PC-9 (cell line): Measurements from ENCODE around the gene OR6K3. TPM values are rescaled to one million over a fixed set of nuclear protein-coding genes. Genes with fewer than 3 reads are reported as not detected.

Source experiments
- BruUV-seq: library from RNA; stranded (reverse); fragments of 400-500 nt; replicated peaks from 2 replicates; lab custom pipeline; 2021; lab: Mats Ljungman, UMichigan
- CTCF ChIA-PET: fragments of 300-600 bp; sonication (Branson Sonifier 250); formaldehyde crosslinking; loops from one replicate; lab custom pipeline; 2022; ENCODE audit warnings: antibody characterized with exemption; lab: Charles Lee
- POLR2A ChIA-PET: fragments of 300-600 bp; sonication (Branson Sonifier 250); formaldehyde crosslinking; loops from one replicate; lab custom pipeline; 2022; ENCODE audit warnings: antibody characterized with exemption; ENCODE audit not compliant: unreplicated experiment; lab: Charles Lee
- DNase-seq, 2 experiments: peaks; one replicate each; pipeline versions ENCODE4 v3.0.0 to v3.0.0-alpha.2; 2015 to 2022; ENCODE audit warnings: mixed read lengths in 1 of 2
- H2AFZ ChIP-seq: fragments of 200-600 bp; sonication (generic); 2 replicates; pipeline ENCODE4 v1.8.1; 2017; ENCODE audit warnings: antibody characterized with exemption
- H3F3A ChIP-seq: fragments of 200-600 bp; sonication (generic); 2 replicates; pipeline ENCODE4 v1.8.1; 2017; ENCODE audit warnings: antibody characterized with exemption, mild to moderate bottlenecking, low read depth; ENCODE audit not compliant: insufficient read depth
- H3K27ac ChIP-seq: fragments of 200-600 bp; sonication (generic); 2 replicates; pipeline ENCODE4 v1.6.1; 2016; ENCODE audit warnings: mixed run types
- H3K27me3 ChIP-seq: fragments of 200-600 bp; sonication (generic); 2 replicates; pipeline ENCODE4 v1.6.1; 2016; ENCODE audit warnings: low read depth, mixed run types; ENCODE audit not compliant: insufficient read depth
- H3K36me3 ChIP-seq: fragments of 200-600 bp; sonication (generic); 2 replicates; pipeline ENCODE4 v1.6.1; 2016; ENCODE audit warnings: low read depth, mixed run types
- H3K4me1 ChIP-seq: fragments of 200-600 bp; sonication (generic); replicated peaks from 2 replicates; pipeline ENCODE4 v1.6.1; 2016; ENCODE audit warnings: mixed run types; ENCODE audit not compliant: insufficient read depth
- H3K4me2 ChIP-seq: fragments of 200-600 bp; sonication (generic); 2 replicates; pipeline ENCODE4 v1.6.1; 2017; ENCODE audit warnings: mixed run types
- H3K4me3 ChIP-seq: fragments of 200-600 bp; sonication (generic); 2 replicates; pipeline ENCODE4 v1.6.1; 2016; ENCODE audit warnings: mixed run types
- H3K79me2 ChIP-seq: fragments of 200-600 bp; sonication (generic); 2 replicates; pipeline ENCODE4 v1.6.1; 2017; ENCODE audit warnings: low read depth, mixed run types
- H3K9me2 ChIP-seq: fragments of 200-600 bp; sonication (generic); 2 replicates; pipeline ENCODE4 v1.8.1; 2017; ENCODE audit warnings: mild to moderate bottlenecking; ENCODE audit not compliant: insufficient read depth
- H3K9me3 ChIP-seq: fragments of 200-600 bp; sonication (generic); 2 replicates; pipeline ENCODE4 v1.8.1; 2016; ENCODE audit warnings: low read depth; ENCODE audit not compliant: insufficient read depth
- H4K20me1 ChIP-seq: fragments of 200-600 bp; sonication (generic); 2 replicates; pipeline ENCODE4 v1.8.1; 2017; ENCODE audit not compliant: insufficient read depth
- EZH2 ChIP-seq: fragments of 200-600 bp; sonication (generic); IDR thresholded peaks from 2 replicates; pipeline ENCODE4 v1.8.0; 2017; ENCODE audit warnings: antibody characterized with exemption, low read depth
- intact Hi-C: fragments of 100-400 bp; cut with micrococcal nuclease; formaldehyde crosslinking; loops from one replicate; pipeline ENCODE4 v1.10.0; 2022; ENCODE audit not compliant: unreplicated experiment
- total RNA-seq: library from RNA; stranded (reverse); gene quantifications from 2 replicates; pipeline ENCODE4 v1.2.3, GENCODE V29; 2021
- TF ChIP-seq, protein P1 (sequence below): fragments of 200-600 bp; sonication (generic); conservative IDR thresholded peaks from 2 replicates; pipeline ENCODE4 v1.6.1; 2017; ENCODE audit warnings: mixed run types, antibody characterized with exemption, mild to moderate bottlenecking, moderate library complexity

OR6K3 gene
- total RNA-seq, 1 experiment from 2014 or later, result not detected

DNA sequence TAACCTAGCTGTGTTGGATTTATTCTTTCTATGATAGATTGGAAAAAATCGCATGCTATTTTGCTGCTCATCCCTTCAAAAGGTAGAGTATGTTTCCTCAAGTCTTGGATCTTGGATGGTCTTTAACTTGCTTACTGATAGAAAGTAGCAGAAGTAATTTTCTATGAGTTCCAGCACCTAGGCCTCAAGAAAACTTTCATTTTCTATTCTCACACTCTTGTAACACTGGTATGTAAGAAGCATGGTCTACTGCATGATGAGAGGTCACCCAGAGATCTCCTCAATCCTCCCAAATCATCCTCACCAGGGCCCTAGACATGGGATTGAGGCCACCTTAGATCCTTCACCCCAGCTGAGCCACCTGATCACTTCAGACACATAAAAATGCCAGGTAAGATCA lies 41.2 kb downstream of the OR6K3 start:
- CTCF ChIA-PET, result no interaction called here
- TF ChIP-seq, protein P1, sequence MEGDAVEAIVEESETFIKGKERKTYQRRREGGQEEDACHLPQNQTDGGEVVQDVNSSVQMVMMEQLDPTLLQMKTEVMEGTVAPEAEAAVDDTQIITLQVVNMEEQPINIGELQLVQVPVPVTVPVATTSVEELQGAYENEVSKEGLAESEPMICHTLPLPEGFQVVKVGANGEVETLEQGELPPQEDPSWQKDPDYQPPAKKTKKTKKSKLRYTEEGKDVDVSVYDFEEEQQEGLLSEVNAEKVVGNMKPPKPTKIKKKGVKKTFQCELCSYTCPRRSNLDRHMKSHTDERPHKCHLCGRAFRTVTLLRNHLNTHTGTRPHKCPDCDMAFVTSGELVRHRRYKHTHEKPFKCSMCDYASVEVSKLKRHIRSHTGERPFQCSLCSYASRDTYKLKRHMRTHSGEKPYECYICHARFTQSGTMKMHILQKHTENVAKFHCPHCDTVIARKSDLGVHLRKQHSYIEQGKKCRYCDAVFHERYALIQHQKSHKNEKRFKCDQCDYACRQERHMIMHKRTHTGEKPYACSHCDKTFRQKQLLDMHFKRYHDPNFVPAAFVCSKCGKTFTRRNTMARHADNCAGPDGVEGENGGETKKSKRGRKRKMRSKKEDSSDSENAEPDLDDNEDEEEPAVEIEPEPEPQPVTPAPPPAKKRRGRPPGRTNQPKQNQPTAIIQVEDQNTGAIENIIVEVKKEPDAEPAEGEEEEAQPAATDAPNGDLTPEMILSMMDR, result no peak
- TF ChIP-seq EZH2, result no peak
- Histone ChIP-seq H3K4me1 (no peaks in the 10 kb centered on the region), H3K36me3 (no peaks in the 10 kb centered on the region), H3K27ac (no peak overlapping the region), H3K4me3 (no peak overlapping the region), H4K20me1 (no peaks in the 10 kb centered on the region), H3K9me3 (no peaks in the 10 kb centered on the region), H3K27me3 (no peaks in the 10 kb centered on the region), H2AFZ (no peak overlapping the region), H3K9me2 (no peaks in the 10 kb centered on the region), H3K79me2 (no peaks in the 10 kb centered on the region), H3K4me2 (no peak overlapping the region), H3F3A (no peaks in the 10 kb centered on the region)
- no peak for DNase-seq
- BruUV-seq, result no TSS peak
- intact Hi-C loops, result no loop called here
- POLR2A ChIA-PET, result no interaction called here

DNA sequence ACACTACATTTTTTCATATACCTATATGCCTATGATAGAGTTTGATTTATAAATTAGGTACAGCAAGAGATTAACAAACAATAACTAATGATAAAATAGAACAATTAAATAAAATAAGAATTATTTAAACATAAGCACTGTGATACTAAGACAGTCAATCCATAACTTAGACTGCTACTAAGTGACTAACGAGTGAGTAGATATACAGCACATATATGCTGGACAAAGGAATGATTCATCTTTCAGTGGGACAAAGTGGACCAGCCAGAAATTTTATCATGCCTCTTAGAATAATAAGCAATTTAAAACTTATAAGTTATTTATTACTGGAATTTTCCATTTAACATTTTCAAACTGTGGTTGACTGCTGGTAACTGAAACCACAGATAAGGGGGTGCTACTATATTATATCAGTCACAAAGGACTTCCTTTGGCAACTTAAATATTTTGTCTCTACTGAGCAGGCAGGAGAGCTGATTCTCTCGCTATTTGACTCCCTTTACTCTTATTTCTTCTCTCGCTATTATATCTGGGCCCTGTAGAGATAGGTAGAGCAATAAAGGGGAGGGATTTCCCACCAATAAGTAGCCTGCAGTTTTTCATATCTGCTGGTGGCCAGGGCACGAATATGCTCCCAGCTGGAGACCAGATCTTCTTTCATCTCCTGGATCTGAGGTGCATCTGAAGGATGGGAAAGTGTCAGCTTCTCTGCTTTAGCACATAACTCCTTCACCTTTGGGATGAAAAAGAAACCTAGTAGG lies 44.8 kb downstream of the OR6K3 start:
- Histone ChIP-seq H3K9me2 (no peaks in the 10 kb centered on the region; the same call in 1 of the 2 replicates), H4K20me1 (no peaks in the 10 kb centered on the region), H3K27ac (no peak overlapping the region), H3K4me2 (no peak overlapping the region), H3K4me3 (no peak overlapping the region), H3K4me1 (no peaks in the 10 kb centered on the region), H2AFZ (no peak overlapping the region), H3F3A (no peaks in the 10 kb centered on the region), H3K9me3 (no peaks in the 10 kb centered on the region), H3K27me3 (no peaks in the 10 kb centered on the region), H3K36me3 (no peaks in the 10 kb centered on the region), H3K79me2 (no peaks in the 10 kb centered on the region)
- TF ChIP-seq, protein P1, result no peak
- TF ChIP-seq EZH2, result no peak
- CTCF ChIA-PET, result no interaction called here
- POLR2A ChIA-PET, result no interaction called here
- no peak for DNase-seq
- intact Hi-C loops, result no loop called here
- no TSS peak for BruUV-seq

DNA sequence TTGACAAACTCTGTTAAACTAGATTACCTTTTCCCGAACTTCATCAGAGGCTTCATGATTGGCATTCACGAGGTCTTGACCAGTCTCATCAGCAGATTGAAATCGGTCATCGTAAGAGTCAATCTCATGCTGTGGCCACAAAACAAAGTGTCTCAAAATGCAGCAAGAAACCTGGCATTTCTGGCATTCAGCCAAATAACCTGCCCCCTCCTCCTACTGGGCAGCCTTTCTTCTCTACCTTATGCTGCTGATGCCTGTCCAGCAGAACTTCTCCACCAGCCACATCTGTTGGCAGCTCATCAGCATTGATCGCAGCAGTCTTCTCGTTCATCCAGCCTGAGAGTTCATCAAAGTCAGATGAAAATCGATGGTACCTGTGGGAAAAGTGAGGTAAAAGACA lies 46.2 kb downstream of the OR6K3 start:
- H3K79me2 ChIP-seq, result no peaks in the 10 kb centered on the region
- TF ChIP-seq, protein P1, result no peak
- no peak for TF ChIP-seq EZH2
- no peaks in the 10 kb centered on the region for H4K20me1 ChIP-seq
- H3K27me3 ChIP-seq, result no peaks in the 10 kb centered on the region
- no peak overlapping the region for H2AFZ ChIP-seq
- H3K36me3 ChIP-seq, result no peaks in the 10 kb centered on the region
- intact Hi-C loops, result no loop called here
- POLR2A ChIA-PET, result no interaction called here
- no peak overlapping the region for H3K4me2 ChIP-seq
- H3K4me1 ChIP-seq, result no peaks in the 10 kb centered on the region
- no peaks in the 10 kb centered on the region for H3K9me3 ChIP-seq
- DNase-seq, result no peak
- no peak overlapping the region for H3K4me3 ChIP-seq
- BruUV-seq, result no TSS peak
- no peaks in the 10 kb centered on the region; the same call in 1 of the 2 replicates for H3K9me2 ChIP-seq
- H3K27ac ChIP-seq, result no peak overlapping the region
- no peaks in the 10 kb centered on the region for H3F3A ChIP-seq
- CTCF ChIA-PET, result no interaction called here

Other genes with a start within 250 kb of the OR6K3 start
- not detected in 2 replicates for gene OR10R2, start 248.5 kb downstream of the OR6K3 start, total RNA-seq
- not detected in 2 replicates for gene OR6Y1, start 166.3 kb downstream of the OR6K3 start, total RNA-seq
- gene OR6P1, start 150.1 kb downstream of the OR6K3 start, total RNA-seq, result not detected in 2 replicates
- not detected in 2 replicates for gene OR10X1, start 140.8 kb downstream of the OR6K3 start, total RNA-seq
- not detected in 2 replicates for gene OR10Z1, start 115.5 kb downstream of the OR6K3 start, total RNA-seq
- gene SPTA1, start 34.0 kb downstream of the OR6K3 start, total RNA-seq, result not detected in 2 replicates
- gene OR6K2, start 20.1 kb downstream of the OR6K3 start, total RNA-seq, result not detected in 2 replicates
- gene OR6K6, start 34.0 kb upstream of the OR6K3 start, total RNA-seq, result not detected in 2 replicates
- gene OR6N1, start 51.5 kb upstream of the OR6K3 start, total RNA-seq, result not detected in 2 replicates
- gene OR6N2, start 60.5 kb upstream of the OR6K3 start, total RNA-seq, result not detected in 2 replicates
- gene MNDA, start 110.6 kb upstream of the OR6K3 start, total RNA-seq, result not detected in 2 replicates
- not detected in 2 replicates for gene PYHIN1, start 210.8 kb upstream of the OR6K3 start, total RNA-seq